ENCODE data around the gene CCNL1.
A peak's percentile ranks its signal among the peaks of the same experiment; 100 is the strongest.

The CCNL1 gene

DNA sequence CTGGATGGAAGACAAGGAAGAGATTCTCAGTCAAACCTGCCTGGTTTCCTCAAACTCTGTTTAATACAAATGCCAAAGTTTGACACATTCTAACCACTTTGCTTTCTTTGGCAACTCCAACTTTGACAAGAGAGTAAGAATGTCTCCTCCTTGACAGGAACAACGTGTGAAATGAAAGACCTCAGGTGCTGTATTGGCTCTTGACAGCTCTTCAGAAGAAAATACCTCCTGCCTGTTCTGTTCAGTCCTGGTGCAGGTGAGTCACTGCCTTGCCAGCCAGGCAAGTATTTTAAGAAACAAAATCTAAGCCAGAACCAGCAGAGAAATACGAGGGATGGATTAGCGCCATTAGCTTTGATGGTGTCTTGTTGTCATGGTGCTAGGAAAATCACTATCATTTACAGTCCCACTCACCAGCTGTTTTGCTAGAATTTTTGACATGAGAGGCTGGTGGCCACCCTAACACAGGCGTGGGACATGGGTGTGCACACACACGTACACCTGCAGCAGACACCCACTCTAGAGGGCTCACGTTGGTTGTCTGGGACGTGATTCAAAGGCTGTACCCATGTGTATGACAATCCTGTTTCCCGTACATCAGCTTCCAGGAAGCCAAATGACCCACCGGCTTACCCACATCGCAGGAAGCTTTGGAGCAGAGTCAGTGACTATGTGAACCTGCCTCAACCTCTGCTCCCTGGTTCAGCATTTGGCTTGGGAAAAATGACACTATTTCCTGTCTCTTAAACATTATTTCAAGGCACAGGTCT is 60.4 kb downstream of the CCNL1 start:
- TF ChIP-seq, protein P1, sequence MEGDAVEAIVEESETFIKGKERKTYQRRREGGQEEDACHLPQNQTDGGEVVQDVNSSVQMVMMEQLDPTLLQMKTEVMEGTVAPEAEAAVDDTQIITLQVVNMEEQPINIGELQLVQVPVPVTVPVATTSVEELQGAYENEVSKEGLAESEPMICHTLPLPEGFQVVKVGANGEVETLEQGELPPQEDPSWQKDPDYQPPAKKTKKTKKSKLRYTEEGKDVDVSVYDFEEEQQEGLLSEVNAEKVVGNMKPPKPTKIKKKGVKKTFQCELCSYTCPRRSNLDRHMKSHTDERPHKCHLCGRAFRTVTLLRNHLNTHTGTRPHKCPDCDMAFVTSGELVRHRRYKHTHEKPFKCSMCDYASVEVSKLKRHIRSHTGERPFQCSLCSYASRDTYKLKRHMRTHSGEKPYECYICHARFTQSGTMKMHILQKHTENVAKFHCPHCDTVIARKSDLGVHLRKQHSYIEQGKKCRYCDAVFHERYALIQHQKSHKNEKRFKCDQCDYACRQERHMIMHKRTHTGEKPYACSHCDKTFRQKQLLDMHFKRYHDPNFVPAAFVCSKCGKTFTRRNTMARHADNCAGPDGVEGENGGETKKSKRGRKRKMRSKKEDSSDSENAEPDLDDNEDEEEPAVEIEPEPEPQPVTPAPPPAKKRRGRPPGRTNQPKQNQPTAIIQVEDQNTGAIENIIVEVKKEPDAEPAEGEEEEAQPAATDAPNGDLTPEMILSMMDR (IDR thresholded peaks at IDR 0.05; ENCODE audit: low read depth, low read length, missing control alignments) = no peak
- H3K4me3 ChIP-seq (ENCODE audit: low read depth, low read length) = no peak overlapping the region
- in situ Hi-C loops (cut with HindIII; ENCODE audit: low sequenced_read_pairs) = loop anchor here (25.0 kb wide), 2 partner anchors 412 to 562 kb away; no protein-coding TSS in a partner anchor
- DNase-seq (ENCODE audit: low read depth) = no peak

DNA sequence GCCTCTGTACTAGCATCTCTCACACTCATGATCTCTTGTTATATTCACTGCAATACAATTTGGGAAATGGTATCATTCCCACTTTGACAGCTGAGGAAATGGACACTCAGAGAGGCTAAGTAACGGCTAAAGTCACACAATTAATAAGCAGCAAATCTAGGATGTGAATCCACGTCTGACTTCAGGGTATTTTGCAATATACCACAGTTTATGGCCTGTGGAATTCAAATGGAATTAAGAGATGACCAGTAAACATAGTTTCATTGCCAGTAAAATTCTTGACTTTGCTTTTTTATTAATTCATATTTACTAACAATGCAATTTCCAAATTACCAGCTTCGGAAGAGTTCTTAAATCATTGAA is 61.1 kb downstream of the CCNL1 start:
- no peak overlapping the region for H3K4me3 ChIP-seq (ENCODE audit: low read depth, low read length)
- TF ChIP-seq, protein P1 (IDR thresholded peaks at IDR 0.05; ENCODE audit: low read depth, low read length, missing control alignments) = no peak
- in situ Hi-C loops (cut with HindIII; ENCODE audit: low sequenced_read_pairs) = no loop called here
- no peak for DNase-seq (ENCODE audit: low read depth)

DNA sequence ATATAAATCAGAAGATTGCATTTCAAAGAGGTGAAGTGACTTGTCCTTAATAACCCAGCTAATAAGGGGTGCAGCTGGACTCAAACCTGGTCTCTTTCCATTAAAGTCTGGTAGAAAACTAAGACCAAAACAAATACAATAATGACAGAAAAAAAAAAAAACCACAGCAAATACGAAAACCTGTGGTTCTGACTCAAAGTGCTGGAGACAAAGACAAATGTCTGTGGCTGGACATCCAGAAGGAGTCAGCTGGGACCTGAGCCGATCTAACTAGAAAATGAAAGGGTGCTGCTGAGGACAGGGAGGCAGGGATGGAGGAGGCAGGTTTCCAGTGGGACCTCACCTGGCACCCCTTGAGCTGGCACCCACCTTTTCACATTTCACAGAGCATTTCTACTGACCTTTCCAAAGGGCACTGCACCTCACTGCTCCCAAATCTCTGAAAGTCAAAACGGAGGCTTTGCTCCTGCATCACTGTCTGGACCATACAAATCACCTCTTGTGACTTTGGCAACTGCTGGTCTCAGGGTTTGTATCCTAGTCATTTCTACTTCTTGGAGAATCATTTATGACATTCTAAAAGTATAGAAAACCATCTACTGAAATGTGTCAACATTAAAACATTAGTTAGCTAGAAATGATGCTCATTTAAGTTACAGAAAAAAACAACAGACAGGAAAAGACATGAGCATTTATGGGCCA is 61.7 kb downstream of the CCNL1 start:
- in situ Hi-C loops (cut with HindIII; ENCODE audit: low sequenced_read_pairs) = no loop called here
- TF ChIP-seq, protein P1 (IDR thresholded peaks at IDR 0.05; ENCODE audit: low read depth, low read length, missing control alignments) = no peak
- peak; percentile 72 for DNase-seq (ENCODE audit: low read depth)
- no peak overlapping the region for H3K4me3 ChIP-seq (ENCODE audit: low read depth, low read length)

All from astrocyte of the cerebellum (primary cell).